Measurements from ENCODE around the gene ACTRT2.

ACTRT2 gene

DNA sequence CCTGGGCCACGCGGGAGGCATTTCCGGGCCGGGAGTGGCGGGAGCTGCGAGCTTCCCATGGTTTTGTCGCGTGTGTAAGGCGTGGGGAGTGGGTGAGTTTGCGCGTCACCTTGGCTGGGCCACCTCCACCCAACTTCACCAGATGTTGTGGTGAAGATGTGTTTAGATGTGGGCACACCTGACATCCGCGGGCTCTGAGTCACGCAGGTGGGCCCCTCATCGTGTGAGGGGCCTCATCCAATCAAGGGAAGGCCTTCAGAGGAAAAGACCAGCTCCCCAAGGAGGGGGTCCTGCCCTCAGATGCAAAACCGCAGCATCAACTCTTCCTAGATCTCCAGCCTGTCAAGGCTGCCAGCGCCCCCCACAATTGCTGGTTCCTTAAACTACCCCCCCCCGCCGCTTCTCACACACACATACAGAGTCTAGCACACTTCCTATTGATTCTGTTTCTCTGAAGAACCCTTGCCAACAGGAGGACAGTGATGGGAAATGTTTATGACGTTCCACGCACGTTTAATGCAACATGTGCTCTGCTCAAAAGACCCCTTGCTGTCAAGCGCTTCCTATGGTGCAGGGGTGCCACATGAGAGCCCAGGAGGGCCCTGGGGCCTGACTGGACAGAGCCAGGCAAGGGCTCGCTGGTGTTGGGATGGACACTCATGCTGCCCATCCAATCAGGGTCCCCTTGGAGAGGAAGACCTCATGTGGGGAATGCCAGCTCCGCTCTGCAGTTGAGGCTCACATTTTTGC lies 11.9 kb downstream of the ACTRT2 start:
- no peak for DNase-seq (ENCODE audit: low read depth)

DNA sequence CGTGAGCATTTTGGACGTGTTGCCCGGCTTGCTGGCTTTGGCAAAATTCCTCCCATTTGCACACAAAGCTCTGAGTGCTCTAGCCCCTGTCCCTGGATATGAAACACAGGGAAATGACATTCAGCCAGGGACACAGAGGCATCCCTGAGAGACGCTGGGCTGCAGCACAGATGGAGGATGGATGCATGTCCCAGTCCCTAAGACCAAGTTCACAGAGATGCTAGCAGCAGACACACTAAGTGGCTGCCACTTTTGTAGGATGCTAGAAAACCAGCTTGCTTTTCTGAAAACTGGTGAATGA lies 12.5 kb downstream of the ACTRT2 start:
- DNase-seq (ENCODE audit: low read depth): no peak

- no peak for DNase-seq (ENCODE audit: low read depth)
Measured at GRCh38 chr1:3034162-3034561, 12.9 kb downstream of the ACTRT2 start.

GRCh38 chr1:3034728-3035562 lies 13.7 kb downstream of the ACTRT2 start:
- no peak for DNase-seq (ENCODE audit: low read depth)

DNA sequence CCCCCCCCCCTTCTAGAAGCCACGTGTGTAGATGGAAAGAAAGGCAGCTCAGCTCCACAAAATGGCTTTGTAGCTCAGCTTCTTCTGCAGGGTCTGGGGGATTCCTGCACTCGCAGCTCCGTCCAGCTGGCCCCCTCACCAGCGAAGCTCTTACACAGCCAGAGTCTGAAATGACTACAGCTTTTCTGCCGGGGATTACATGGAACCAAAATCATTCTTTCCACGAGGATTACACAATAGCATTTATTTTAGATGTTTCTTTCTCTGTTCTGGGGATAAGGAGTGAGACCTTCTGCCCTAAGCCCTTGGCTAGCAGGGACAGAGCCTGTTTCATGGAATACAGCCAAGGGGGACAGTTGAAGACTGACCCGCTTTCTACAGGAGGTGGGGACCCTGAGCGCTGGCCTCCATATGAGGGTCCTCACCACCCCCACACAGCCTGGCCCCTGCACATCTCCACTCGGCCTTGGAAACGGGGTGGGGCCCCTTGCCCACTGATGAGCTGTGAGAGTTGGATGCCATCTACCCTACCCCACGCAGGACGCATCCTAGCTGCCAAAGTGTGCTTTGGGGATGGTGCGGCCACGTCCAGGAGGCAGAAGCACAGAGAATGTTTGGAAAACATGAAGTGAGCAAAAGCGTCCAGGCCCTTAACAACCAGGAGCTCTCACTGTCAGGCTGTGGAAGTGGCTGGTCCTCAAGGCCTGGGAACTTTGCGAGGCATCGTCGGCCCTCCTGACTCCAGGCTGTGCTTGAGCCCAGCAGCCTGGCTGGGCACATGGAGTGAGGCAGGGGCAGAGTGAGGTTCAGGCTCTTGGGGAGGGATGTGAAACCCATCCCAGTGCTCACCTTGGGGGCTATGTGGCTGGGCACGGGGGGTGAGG lies 14.5 kb downstream of the ACTRT2 start:
- no peak for DNase-seq (ENCODE audit: low read depth)

GRCh38 chr1:3036447-3037280 lies 15.4 kb downstream of the ACTRT2 start:
- DNase-seq (ENCODE audit: low read depth): no peak

DNA sequence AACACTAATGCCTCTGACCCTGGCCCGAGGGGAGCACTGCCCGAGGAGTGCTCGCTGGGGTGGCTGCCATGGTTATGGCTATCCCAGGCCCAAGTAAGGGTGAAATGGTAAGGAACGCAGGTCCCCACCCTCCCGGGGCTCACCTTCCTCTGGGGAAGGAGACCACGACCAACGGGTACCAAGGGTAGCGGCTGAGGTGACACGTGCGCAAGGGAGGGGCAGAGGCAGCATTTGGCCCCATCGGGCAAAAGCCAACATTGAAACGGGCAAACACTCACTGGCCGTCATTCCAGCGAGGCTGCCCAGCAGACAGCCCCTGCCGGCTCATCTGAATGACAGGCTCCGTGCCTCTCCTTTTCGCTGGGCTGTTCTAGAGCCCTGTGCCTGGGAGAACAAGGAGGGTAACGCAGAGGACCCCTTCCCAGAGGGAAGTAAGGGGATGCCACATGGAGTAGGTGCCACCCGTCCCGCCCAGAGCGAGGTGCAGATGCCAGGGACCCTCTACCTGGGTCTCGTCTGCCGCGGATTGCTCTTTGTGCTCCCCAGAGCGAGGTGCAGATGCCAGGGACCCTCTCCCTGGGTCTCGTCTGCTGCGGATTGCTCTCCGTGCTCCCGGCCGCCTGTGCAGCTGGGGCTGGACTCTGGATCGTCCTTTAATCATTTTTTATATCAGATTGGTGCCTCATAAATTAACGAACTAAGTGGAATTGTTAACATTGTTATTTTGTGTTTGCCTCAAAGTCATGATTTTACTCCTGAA lies 16.2 kb downstream of the ACTRT2 start:
- no peak for DNase-seq (ENCODE audit: low read depth)

DNA sequence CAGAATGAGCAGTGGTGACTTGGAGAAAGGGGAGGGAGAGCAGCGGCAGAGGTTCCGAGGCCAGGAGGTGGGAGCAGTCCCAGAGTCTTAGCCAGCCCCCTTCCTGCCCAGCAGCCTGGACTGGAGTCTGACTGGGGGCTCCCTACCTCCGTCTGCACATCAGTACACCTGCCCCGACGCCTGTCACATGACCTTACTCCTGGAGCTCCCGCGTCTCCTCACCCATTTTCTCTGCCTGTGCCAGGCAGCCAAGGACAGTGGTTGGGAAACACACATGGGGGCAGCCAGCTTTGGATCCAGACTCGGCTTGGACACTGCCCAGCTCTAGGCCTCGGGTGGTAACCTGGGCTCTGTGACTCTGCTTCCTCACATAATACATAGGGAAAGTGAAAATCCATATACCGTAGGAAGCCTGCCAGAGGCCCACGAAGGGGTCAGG lies 16.9 kb downstream of the ACTRT2 start:
- DNase-seq (ENCODE audit: low read depth): no peak

GRCh38 chr1:3038571-3039181 lies 17.4 kb downstream of the ACTRT2 start:
- DNase-seq (ENCODE audit: low read depth): no peak

DNA sequence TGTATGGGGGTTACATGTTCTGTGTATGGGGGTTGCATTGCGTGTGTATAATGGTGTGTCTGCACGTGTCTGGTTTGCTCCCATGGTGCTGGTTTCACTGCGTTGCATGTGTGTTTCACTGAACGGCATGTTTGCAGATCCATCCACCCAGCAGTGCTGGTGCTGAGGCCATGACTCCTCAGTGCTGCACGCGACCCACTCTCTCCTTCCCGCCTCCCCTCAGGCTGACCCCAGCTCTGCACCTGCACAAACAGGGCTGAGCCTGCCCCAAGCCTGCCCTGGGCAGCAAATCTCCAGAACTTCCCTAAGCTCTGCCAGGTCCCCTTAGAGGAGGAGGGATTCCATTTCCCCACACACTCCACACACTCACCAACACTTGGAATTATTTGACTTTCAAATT lies 18.7 kb downstream of the ACTRT2 start:
- DNase-seq (ENCODE audit: low read depth): no peak

- no peak for DNase-seq (ENCODE audit: low read depth)
Measured at GRCh38 chr1:3042481-3042880, 21.2 kb downstream of the ACTRT2 start.

DNA sequence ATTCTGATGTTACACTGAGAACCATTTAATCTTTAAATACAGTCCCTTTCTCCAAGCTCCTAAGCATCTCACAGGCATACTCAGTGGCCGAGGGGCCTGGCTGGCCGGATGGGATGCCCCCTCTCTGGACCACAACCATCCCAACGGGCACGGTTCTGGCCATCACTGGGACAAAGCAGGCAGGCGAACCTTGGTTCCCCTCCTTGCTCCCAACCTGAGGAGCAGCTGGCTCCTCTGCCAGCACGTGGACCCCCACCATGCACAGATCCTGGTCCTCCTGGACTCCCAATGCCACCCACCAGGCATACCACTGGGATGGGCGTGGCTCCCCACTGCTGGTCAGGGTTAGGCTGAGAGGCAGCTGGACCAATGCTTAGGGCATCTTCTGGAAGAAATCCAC lies 27.9 kb downstream of the ACTRT2 start:
- no peak for DNase-seq (ENCODE audit: low read depth)

GRCh38 chr1:3049905-3050304 lies 28.6 kb downstream of the ACTRT2 start:
- no peak for DNase-seq (ENCODE audit: low read depth)

- no peak for DNase-seq (ENCODE audit: low read depth)
Measured at GRCh38 chr1:3050603-3051002, 29.3 kb downstream of the ACTRT2 start.

DNA sequence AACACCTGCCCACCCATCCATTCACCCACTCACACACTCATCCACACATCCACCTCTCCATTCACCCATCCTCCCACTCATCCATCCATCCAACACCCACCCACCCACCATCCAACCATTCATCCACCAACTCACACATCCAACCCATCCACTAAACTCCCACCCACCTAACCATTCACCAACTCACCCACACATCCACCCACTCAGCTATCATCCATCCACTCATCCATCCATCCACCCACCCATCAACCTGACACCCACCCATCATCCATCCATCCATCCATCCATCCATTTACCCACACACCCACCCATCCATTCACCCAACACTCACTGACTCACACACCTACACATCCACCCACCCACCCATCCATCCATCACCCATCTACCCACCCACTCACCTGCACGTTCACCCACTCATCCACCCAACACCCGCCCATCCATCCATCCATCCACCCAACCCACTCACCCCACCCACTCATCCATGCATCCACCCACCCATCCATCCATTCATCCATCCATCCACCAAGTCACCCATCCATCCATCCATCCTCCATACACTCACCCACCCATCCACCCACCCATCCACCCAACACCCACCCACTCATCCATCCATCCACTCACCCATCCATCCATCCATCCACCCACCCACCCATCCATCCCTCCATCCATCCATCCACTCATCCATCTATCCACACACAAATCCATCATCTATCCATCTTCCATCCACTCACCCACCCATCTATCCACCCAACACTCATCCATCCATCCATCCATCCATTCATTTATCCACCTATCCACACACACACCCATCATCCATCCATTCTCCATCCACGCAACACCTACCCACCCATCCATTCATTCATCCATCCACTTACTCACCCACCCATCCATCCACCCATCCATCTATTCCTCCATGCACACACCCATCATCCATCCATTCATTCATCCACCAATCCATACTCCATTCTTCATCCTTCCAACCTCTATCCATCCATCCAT lies 30.3 kb downstream of the ACTRT2 start:
- DNase-seq (ENCODE audit: low read depth): no peak

DNA sequence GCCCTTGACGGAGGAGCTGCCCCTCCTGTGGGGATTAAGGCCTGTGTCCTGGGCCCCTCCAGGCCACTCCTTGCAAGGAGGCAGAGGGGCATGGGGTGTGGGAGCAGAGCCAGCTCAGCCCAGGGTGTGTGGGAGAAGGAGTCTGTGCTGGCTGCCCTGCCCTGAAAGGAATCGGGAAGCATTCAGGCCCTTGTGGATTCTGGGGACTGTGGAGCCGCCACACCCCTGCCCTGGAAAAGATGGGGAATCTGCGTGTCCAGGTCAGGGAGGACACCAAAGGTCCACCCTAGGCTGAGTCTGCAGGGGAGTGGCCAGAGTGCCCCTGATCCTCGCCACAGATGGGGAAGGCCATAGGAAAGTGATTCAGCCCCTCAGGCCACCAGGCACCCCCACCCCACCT lies 31.2 kb downstream of the ACTRT2 start:
- no peak for DNase-seq (ENCODE audit: low read depth)

DNA sequence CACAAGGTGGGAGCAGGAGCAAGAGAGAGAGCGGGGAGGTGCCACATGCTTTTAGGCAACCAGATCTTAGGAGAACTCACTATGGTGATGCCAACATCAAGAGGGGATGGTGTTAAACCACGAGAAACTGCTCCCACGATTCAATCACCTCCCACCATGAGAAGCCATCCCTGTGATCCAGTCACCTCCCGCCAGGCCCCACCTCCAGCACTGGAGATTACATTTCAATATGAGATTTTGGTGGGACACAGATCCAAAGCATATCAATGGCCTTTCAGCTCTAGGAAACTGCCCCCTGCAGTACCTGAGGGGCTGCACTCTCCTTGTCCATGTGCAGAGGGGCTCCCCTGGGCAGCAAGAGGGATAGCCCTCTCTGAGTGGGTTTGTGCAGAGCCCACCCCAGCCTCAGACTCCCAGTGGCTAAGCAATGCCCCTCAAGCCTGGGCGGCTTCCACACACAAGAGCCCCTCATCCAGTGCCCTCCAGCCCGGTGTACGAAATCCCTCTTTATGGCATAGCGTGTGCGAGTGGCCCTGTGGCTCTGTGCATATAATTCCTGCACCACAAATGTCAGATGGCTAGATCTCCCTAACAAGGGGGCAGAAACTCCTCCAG lies 32.2 kb downstream of the ACTRT2 start:
- no peak for DNase-seq (ENCODE audit: low read depth)

GRCh38 chr1:3053986-3054385 lies 32.7 kb downstream of the ACTRT2 start:
- no peak for DNase-seq (ENCODE audit: low read depth)

DNA sequence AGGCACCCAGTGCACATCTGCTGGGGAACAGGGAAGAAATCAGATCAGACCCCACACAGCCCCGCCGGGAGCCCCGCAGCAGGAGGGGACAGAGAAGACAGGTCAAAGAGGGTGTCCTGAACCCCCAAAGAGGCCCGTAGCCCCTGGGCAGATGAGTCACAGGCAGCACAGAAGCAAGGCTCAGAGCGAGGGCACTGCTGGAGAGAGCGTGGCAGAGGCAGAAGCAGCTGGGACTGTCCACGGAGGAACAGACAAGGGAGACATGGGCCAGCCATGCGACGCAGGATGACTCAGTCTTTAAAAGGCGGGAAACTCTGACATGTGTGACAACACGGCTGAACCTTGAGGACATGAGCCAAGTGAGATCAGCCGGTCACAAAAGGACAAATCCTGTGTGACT lies 33.2 kb downstream of the ACTRT2 start:
- no peak for DNase-seq (ENCODE audit: low read depth)
